ENCODE results near the gene PODNL1.
"Not testable (repeated sequence)": the region's sequence is repeated elsewhere in the genome, so short reads cannot be mapped to it uniquely, and the experiment has no call there.

The PODNL1 gene

DNA sequence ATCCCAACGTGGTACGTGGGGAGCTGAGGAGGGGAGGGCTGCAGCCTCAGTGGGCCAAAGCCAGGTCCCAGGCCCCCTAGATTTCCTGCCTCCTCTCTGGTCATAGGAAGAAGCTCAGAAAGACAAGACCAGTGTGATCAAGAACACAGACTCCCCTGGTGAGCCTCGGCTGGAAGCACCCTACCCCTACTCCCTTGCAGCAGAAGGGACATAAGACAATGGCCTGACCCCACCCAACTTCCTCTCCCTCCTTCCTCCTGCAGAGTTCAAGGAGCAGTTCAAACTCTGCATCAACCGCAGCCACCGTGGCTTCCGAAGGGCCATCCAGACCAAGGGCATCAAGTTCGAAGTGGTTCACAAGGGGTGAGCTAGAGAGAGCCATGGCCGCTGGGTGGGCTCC, 11.5 kb downstream of the PODNL1 start:
- no peak for DNase-seq (ENCODE audit: low read depth in 3 of 3)

- DNase-seq (ENCODE audit: low read depth in 3 of 3): no peak
These were observed 12.2 kb downstream of the PODNL1 start for GRCh38 chr19:13926010-13926409.

DNA sequence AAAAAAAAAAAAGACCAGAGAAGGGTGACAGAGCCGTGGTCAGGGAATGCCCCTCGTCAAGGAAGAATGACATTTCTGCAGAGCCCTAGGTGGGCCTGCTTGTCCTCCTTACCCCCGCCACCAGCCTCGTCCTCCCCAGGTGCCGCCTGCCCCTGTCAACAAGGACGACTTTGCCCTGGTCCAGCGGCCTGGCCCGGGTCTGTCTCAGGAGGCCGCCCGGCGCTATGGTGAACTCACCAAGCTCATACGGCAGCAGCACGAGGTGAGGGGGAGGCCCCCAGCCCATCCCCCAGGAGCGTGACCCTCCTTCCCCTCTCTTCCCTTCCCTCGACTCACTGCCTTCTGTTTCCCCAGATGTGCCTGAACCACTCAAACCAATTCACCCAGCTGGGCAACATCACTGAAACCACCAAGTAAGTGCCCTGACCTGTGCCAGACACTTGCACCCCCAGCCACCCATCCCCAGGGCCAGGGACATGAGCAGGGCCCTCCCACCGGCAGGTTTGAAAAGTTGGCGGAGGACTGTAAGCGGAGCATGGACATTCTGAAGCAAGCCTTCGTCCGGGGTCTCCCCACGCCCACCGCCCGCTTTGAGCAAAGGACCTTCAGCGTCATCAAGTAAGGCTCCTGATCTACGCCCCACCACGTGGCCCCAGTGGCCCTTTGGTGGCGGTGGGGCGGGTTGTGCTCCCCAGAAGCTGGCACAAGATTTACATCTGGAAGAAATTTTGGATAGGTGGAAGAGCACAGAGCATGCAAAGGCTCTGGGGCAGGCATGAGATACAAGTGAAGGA, 14.8 kb downstream of the PODNL1 start:
- DNase-seq (ENCODE audit: low read depth in 3 of 3): no peak

DNA sequence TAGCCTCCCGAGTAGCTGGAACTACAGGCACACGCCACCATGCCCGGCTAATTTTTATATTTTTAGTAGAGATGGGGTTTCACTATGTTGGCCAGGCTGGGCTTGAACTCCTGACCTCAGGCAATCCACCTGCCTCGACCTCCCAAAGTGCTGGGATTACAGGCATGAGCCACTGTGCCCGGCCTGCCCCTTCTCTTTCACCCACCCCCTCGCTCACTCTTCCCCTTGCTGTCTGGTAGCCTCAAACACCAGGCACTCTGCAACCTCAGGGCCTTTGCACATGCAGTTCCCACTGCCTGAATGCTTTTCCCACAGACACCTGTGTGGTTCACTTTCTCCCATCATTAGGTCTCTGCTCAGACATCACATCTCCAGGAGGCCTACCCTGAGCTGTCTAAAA, 16.1 kb downstream of the PODNL1 start:
- DNase-seq (ENCODE audit: low read depth in 3 of 3): not testable (repeated sequence)

GRCh38 chr19:13920940-13921747, 17.1 kb downstream of the PODNL1 start:
- DNase-seq (ENCODE audit: low read depth in 3 of 3): peak in 1 of 3 experiments; percentile 16

- no peak for DNase-seq (ENCODE audit: low read depth in 3 of 3)
These were observed 17.7 kb downstream of the PODNL1 start for GRCh38 chr19:13920524-13920923.

DNA sequence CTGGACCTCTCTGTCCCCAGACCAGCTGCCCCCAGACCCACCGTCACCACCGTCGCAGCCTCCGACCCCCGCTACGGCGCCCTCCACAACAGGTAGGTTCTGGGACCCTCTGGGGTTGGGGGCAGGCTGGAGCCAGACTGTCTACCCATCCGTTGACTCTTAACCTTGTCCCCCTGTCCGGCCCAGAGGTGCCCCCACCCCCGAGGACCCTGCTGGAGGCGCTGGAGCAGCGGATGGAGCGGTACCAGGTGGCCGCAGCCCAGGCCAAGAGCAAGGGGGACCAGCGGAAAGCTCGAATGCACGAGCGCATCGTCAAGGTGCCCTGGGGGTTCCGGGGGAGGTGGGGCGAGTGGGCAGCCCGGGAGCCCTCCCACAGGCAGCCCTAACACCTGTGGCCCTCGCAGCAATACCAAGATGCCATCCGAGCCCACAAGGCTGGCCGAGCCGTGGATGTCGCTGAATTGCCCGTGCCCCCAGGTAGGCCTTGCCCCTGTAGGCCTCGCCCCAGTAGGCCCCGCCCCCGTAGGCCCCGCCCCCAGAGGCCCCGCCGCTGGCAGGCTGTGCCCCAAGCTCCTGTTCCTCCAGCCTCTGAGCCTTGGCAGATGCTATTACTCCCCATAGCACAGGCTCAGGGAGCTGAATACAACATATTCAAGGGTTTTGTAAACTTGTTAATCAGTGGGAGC, 19.3 kb downstream of the PODNL1 start:
- no peak for DNase-seq (ENCODE audit: low read depth in 3 of 3)

GRCh38 chr19:13917888-13918406, 20.3 kb downstream of the PODNL1 start:
- DNase-seq (ENCODE audit: low read depth in 3 of 3): no peak

DNA sequence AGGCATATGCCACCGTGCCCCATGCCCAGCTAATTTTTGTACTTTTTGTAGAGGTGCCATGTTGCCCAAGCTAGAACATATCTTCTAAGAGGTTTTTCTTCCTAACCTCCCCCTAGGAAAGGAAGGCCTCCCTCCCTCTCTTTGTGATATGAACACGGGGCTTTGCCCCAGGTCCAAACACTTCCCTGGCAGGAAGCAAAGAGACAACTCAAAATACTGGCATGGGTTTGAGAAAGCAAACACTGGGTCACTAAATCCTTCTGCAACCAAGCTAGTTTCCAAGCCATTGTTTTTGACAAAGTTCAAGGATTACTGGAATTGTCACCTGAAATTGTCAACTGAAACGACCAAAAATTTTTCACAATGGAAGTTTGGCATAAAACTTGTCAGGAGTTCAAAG, 23.4 kb downstream of the PODNL1 start:
- no peak for DNase-seq (ENCODE audit: low read depth in 3 of 3)

DNA sequence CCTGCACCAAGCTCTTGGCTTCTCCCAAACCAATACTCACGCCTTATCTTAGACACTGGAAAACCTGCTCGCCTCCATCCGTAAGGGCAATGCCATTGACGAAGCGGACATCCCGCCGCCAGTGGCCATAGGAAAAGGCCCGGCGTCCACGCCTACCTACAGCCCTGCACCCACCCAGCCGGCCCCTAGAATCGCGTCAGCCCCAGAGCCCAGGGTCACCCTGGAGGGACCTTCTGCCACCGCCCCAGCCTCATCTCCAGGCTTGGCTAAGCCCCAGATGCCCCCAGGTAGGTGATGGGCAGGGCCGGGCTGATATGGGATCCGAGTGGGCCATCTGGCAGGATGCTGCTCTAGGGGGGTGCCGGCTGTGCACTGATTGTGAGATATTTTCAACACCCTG, 24.9 kb downstream of the PODNL1 start:
- DNase-seq (ENCODE audit: low read depth in 3 of 3): no peak

GRCh38 chr19:13909430-13909829, 28.8 kb downstream of the PODNL1 start:
- no peak for DNase-seq (ENCODE audit: low read depth in 3 of 3)

DNA sequence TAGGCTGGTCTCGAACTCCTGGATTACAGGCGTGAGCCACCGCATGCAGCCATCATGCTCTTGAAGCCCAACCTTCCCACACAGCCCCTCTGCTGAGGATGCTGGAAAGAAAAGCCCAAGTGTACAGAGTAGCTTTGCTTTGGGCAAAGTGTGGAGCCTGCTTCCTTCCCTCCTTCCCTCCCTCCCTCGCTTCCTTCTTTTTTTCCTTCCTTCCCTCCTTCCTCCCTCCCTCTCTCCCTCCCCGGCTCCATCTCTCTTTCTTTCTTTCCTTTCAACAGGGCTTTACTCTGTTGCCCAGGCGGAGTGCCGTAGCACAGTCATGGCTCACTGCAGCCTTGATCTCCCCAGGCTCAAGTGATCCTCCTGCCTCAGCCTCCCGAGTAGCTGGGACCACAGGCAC, 29.5 kb downstream of the PODNL1 start:
- DNase-seq (ENCODE audit: low read depth in 3 of 3): no peak

DNA sequence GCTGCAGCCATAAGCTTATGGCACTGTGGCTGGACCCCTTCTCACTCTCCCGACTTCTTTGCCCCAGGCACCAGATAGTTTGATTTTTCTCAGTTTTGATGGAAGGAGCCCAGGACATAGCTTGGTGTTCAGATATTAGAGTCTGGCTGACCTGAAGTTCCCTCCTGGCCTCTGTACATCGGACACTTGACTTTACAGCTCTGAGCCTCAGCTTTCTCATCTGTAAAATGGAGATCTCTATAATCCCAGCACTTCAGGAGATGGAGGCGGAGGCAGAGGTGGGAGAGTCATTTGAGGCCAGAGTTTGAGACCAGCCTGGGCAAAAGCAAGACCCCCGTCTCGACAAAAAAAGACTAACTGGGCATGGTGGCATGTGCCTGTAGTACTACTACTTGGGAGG, 31.3 kb downstream of the PODNL1 start:
- DNase-seq (ENCODE audit: low read depth in 3 of 3): no peak

DNA sequence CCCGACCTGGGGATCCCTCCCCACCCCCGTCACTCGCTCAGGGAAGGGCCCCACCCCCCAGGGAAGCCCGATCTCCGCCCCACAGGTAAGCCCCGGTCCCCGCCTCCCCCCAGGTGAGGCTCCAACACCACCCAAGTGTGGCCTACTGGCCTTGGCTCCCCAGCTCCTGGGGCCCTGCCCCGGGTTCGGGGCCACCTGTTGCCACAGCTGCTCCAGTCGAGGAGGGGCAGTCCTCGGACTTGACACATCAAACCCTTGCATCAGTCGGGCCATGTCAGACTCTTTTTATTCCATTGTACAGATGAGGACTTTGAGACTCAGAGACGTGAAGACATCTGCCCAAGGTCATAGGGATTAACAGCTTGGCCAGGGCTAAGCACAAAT, 31.7 kb downstream of the PODNL1 start:
- DNase-seq (ENCODE audit: low read depth in 3 of 3): peak in 1 of 3 experiments; percentile 21

GRCh38 chr19:13905634-13906520, 32.3 kb downstream of the PODNL1 start, which contains the start of the genes BRME1 and CC2D1A:
Gene BRME1 (minus strand): TSS chr19:13906117. CDS start chr19:13904892, 1,225 bp downstream.
Gene CC2D1A (plus strand): TSS chr19:13906201. CDS start chr19:13906442, 241 bp downstream.
- DNase-seq (ENCODE audit: low read depth in 3 of 3): peak; percentile 92 to 95 (median 95)

- DNase-seq (ENCODE audit: low read depth in 3 of 3): no peak
These were observed 35.1 kb downstream of the PODNL1 start for GRCh38 chr19:13902993-13903555.

- DNase-seq (ENCODE audit: low read depth in 3 of 3): no peak
These were observed 38.2 kb downstream of the PODNL1 start for GRCh38 chr19:13899912-13900584.

GRCh38 chr19:13899393-13899792, 38.8 kb downstream of the PODNL1 start:
- DNase-seq (ENCODE audit: low read depth in 3 of 3): no peak

DNA sequence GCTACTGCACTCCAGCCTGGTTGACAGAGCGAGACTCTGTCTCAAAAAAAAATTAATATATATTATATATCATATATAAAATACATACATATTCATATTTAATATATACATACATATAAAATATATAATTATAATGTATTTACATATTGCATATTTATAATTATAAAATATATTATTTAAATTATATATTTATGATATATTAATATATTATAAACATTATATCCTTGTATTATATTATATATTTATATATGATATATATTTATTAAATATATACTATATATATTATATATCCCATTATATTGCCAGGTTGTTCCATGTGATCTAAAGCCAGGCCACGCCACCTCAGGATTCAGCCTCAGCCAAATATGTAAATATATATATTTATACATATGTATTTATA, 42.0 kb downstream of the PODNL1 start:
- DNase-seq (ENCODE audit: low read depth in 3 of 3): no peak

DNA sequence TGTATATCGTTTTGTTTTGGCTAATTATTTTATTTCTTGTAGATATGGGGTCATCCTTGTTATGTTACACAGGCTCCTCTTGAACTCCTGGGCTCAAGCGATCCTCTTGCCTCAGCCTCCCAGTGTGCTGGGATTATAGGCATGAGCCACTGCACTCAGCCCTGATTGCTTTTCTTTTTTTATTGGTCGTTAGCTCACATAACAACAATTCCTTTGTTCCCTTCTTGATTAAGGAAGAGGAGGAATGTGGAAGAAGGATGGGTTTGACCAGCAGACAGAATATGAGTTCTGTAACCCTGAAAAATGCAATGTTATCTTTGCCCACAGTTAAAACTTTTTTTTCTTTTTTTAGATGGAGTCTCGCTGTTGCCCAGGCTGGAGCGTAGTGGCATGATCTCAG, 43.7 kb downstream of the PODNL1 start:
- DNase-seq (ENCODE audit: low read depth in 3 of 3): no peak
